GM12878 (cell line): ENCODE results near the gene GPR18. TPM values are rescaled to one million over a fixed set of nuclear protein-coding genes. Genes with fewer than 3 reads are reported as not detected.
A peak's percentile ranks its signal among the peaks of the same experiment; 100 is the strongest.

Experiments used
- BACH1 ChIP-seq: fragments of 450-650 bp; IDR thresholded peaks from 2 replicates; pipeline ENCODE4 v1.6.1; 2017; ENCODE audit warnings: mild to moderate bottlenecking, borderline replicate concordance
- ETV6 ChIP-seq, 2 experiments: fragments of 450-650 bp in 1 of 2; IDR thresholded peaks in 1 of 2; conservative IDR thresholded peaks in 1 of 2; 2 replicates each; pipeline ENCODE4 v1.6.1; 2014; ENCODE audit warnings: antibody characterized with exemption in 1 of 2, borderline replicate concordance in 1 of 2, low read depth in 1 of 2, mild to moderate bottlenecking in 1 of 2, moderate library complexity in 1 of 2
- EZH2 ChIP-seq: IDR thresholded peaks from 2 replicates; pipeline ENCODE4 v1.6.1; 2012; ENCODE audit warnings: low read depth, mild to moderate bottlenecking, control low read depth, inconsistent platforms, low read length, borderline replicate concordance; ENCODE audit not compliant: control insufficient read depth
- IKZF2 ChIP-seq, 2 experiments: fragments of 450-650 bp; IDR thresholded peaks; 2 replicates each; pipeline ENCODE4 v1.6.1; 2017; ENCODE audit warnings: mild to moderate bottlenecking in 2 of 2, moderate library complexity in 2 of 2
- MYB ChIP-seq: fragments of 150-350 bp; IDR thresholded peaks from 2 replicates; pipeline ENCODE4 v1.6.1; 2014; ENCODE audit warnings: mild to moderate bottlenecking, low read depth, low read length, borderline replicate concordance
- NFIC ChIP-seq: IDR thresholded peaks from 2 replicates; pipeline ENCODE4 v1.6.1; 2012; ENCODE audit warnings: low read depth, mild to moderate bottlenecking, inconsistent platforms, low read length, moderate library complexity
- POLR2A ChIP-seq: IDR thresholded peaks from 2 replicates; pipeline ENCODE4 v1.6.1; 2011; ENCODE audit warnings: low read depth, mild to moderate bottlenecking, low read length
- RAD21 ChIP-seq: IDR thresholded peaks from 2 replicates; pipeline ENCODE4 v1.6.1; 2011; ENCODE audit warnings: mild to moderate bottlenecking, low read depth, low read length, moderate library complexity; ENCODE audit not compliant: insufficient read depth
- SP1 ChIP-seq: IDR thresholded peaks from one replicate; pipeline ENCODE4 v1.6.1; 2011; ENCODE audit warnings: low read depth, low read length
- SPI1 ChIP-seq: IDR thresholded peaks from 2 replicates; pipeline ENCODE4 v1.6.1; 2011; ENCODE audit warnings: low read depth, mild to moderate bottlenecking, low read length, moderate library complexity, borderline replicate concordance; ENCODE audit not compliant: insufficient read depth
- SREBF1 ChIP-seq: IDR thresholded peaks from 2 replicates; pipeline ENCODE4 v1.6.1; 2012; ENCODE audit warnings: mild to moderate bottlenecking, low read length
- STAT3 ChIP-seq: IDR thresholded peaks from 2 replicates; pipeline ENCODE4 v1.6.1; 2011; ENCODE audit warnings: low read depth, low read length, improper control_type of control experiment
- ZBED1 ChIP-seq: IDR thresholded peaks from 2 replicates; pipeline ENCODE4 v1.6.1; 2016; ENCODE audit warnings: borderline replicate concordance
- ZNF384 ChIP-seq: IDR thresholded peaks from 2 replicates; pipeline ENCODE4 v1.6.1; 2012; ENCODE audit warnings: low read depth, mild to moderate bottlenecking, low read length, improper control_type of control experiment, borderline replicate concordance
- polyA plus RNA-seq, 11 experiments: library from polyadenylated mRNA; depleted of rRNA in 4 of 11; unstranded in 6 of 11; stranded (reverse) in 5 of 11; fragments of >200 nt; fragmentation: Nextera tagmentation in 4 of 11; fragmentation: Illumina TruSeq in 1 of 11; extraction: Ambion mirVana in 4 of 11; extraction: Trizol in 1 of 11; gene quantifications; 1 replicate in 1 of 11; 2 replicates in 10 of 11; pipeline versions ENCODE4 v1.2.1 to v1.2.3, GENCODE V29; 2011 to 2016; ENCODE audit warnings: inconsistent platforms in 2 of 11, missing spikeins in 2 of 11, low read depth in 1 of 11
- total RNA-seq, 4 experiments: library from RNA; depleted of rRNA in 3 of 4; stranded (reverse); fragments of >200 nt in 3 of 4; fragmentation: Illumina TruSeq in 1 of 4; extraction: Trizol in 1 of 4; gene quantifications; 2 replicates each; pipeline versions ENCODE4 v1.2.1 to v1.2.3, GENCODE V29; 2013 to 2021
- TF ChIP-seq, protein P1 (sequence below): fragments of 150-350 bp; IDR thresholded peaks from 2 replicates; pipeline ENCODE4 v1.6.1; 2014; ENCODE audit warnings: mild to moderate bottlenecking, low read depth, low read length
- TF ChIP-seq, protein P2 (sequence below): fragments of 450-650 bp; IDR thresholded peaks from 2 replicates; pipeline ENCODE4 v1.6.1; 2017; ENCODE audit warnings: mild to moderate bottlenecking, low read depth, inconsistent platforms; ENCODE audit not compliant: poor library complexity, severe bottlenecking
- TF ChIP-seq, protein P3 (sequence below): IDR thresholded peaks from 2 replicates; pipeline ENCODE4 v1.6.1; 2012; ENCODE audit warnings: mild to moderate bottlenecking, low read depth, low read length
- TF ChIP-seq, protein P4 (sequence below): IDR thresholded peaks from 2 replicates; pipeline ENCODE4 v1.6.1; 2011; ENCODE audit warnings: low read depth, low read length, improper control_type of control experiment, borderline replicate concordance

Gene GPR18
- total and polyA plus RNA-seq, 10 of the 15 experiments (the other 5 are each of a cell fraction or from before 2014, with no cell fraction given) = 3.3 to 12.9 (median 5.2) TPM

DNA sequence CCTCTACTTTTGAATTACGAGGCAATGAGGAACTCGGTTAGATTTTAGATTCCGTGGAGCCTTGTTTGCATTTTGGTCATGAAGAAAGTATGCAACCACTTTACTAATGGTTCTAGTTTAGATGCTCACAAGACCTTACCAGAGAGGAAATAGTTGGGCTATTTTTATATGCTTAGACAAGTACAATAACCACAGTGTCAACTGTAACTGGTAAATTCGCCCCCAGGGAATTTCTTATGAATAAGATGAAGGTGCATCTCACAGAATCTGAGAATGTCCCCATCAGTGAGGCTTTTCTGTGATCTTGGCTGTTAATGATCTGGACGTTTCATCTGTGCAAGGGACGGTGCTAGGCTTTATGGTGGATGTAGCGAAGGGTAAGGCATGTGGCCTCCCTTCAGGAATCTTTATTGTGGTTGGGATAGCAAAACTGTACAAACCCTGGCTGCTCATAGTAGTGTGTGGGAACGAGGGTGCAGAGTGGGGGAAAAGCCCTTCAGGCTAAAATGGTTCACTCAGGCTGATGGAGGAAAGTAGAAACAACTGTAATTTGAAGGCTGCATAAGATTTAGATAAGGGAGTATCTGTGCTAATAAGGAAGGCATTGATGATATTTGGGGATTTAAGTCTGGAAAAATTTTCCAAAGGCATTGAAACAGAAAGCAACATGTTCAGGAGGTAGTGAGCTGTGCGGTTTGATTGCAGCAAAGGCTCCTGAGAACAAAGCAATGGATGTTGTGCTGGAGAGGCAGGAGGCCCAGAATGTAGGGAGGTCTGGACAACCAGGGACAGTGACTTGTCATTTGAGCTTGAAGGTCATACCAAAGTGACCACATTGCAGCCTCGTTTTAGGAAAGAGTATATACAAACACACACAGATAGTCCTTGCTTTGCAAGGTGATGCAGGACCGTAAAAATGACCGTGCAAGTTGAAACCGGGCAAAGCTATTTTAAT lies 29.2 kb downstream of the GPR18 start (continued):
- TF ChIP-seq STAT3 = peak; percentile 87; the same call in 1 of the 2 replicates
- TF ChIP-seq MYB = peak; percentile 87; the same call in 1 of the 2 replicates
- no peak for TF ChIP-seq EZH2
- TF ChIP-seq NFIC = peak; percentile 99
- no peak for TF ChIP-seq POLR2A
- TF ChIP-seq, protein P1, sequence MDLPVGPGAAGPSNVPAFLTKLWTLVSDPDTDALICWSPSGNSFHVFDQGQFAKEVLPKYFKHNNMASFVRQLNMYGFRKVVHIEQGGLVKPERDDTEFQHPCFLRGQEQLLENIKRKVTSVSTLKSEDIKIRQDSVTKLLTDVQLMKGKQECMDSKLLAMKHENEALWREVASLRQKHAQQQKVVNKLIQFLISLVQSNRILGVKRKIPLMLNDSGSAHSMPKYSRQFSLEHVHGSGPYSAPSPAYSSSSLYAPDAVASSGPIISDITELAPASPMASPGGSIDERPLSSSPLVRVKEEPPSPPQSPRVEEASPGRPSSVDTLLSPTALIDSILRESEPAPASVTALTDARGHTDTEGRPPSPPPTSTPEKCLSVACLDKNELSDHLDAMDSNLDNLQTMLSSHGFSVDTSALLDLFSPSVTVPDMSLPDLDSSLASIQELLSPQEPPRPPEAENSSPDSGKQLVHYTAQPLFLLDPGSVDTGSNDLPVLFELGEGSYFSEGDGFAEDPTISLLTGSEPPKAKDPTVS = no peak
- TF ChIP-seq, protein P2, sequence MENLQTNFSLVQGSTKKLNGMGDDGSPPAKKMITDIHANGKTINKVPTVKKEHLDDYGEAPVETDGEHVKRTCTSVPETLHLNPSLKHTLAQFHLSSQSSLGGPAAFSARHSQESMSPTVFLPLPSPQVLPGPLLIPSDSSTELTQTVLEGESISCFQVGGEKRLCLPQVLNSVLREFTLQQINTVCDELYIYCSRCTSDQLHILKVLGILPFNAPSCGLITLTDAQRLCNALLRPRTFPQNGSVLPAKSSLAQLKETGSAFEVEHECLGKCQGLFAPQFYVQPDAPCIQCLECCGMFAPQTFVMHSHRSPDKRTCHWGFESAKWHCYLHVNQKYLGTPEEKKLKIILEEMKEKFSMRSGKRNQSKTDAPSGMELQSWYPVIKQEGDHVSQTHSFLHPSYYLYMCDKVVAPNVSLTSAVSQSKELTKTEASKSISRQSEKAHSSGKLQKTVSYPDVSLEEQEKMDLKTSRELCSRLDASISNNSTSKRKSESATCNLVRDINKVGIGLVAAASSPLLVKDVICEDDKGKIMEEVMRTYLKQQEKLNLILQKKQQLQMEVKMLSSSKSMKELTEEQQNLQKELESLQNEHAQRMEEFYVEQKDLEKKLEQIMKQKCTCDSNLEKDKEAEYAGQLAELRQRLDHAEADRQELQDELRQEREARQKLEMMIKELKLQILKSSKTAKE = peak; percentile 96
- peak; percentile 65; the same call in 1 of the 2 replicates for TF ChIP-seq SPI1
- TF ChIP-seq IKZF2 (IDR thresholded peaks at IDR 0.05) = peak; percentile 90 to 92
- TF ChIP-seq, protein P3, sequence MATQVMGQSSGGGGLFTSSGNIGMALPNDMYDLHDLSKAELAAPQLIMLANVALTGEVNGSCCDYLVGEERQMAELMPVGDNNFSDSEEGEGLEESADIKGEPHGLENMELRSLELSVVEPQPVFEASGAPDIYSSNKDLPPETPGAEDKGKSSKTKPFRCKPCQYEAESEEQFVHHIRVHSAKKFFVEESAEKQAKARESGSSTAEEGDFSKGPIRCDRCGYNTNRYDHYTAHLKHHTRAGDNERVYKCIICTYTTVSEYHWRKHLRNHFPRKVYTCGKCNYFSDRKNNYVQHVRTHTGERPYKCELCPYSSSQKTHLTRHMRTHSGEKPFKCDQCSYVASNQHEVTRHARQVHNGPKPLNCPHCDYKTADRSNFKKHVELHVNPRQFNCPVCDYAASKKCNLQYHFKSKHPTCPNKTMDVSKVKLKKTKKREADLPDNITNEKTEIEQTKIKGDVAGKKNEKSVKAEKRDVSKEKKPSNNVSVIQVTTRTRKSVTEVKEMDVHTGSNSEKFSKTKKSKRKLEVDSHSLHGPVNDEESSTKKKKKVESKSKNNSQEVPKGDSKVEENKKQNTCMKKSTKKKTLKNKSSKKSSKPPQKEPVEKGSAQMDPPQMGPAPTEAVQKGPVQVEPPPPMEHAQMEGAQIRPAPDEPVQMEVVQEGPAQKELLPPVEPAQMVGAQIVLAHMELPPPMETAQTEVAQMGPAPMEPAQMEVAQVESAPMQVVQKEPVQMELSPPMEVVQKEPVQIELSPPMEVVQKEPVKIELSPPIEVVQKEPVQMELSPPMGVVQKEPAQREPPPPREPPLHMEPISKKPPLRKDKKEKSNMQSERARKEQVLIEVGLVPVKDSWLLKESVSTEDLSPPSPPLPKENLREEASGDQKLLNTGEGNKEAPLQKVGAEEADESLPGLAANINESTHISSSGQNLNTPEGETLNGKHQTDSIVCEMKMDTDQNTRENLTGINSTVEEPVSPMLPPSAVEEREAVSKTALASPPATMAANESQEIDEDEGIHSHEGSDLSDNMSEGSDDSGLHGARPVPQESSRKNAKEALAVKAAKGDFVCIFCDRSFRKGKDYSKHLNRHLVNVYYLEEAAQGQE = 0 out of 2 replicates have a peak, but pooled peaks have one; percentile 7
- TF ChIP-seq BACH1 = peak; percentile 63; the same call in 1 of the 2 replicates
- peak; percentile 62 for TF ChIP-seq SP1
- TF ChIP-seq ZBED1 = peak; percentile 94
- 0 out of 2 replicates have a peak, but pooled peaks have one; percentile 23 for TF ChIP-seq RAD21
- TF ChIP-seq ETV6 (conservative IDR thresholded peaks at IDR 0.05 in 1 of 2, IDR thresholded peaks at IDR 0.05 in 1 of 2; ENCODE audit: borderline replicate concordance in 1 of 2, low read depth in 1 of 2) = peak in 1 of 2 experiments; percentile 67; a peak in 1 of 4 replicates
- peak; percentile 71; the same call in 1 of the 2 replicates for TF ChIP-seq SREBF1
- TF ChIP-seq ZNF384 = peak; percentile 32; the same call in 1 of the 2 replicates
- TF ChIP-seq, protein P4, sequence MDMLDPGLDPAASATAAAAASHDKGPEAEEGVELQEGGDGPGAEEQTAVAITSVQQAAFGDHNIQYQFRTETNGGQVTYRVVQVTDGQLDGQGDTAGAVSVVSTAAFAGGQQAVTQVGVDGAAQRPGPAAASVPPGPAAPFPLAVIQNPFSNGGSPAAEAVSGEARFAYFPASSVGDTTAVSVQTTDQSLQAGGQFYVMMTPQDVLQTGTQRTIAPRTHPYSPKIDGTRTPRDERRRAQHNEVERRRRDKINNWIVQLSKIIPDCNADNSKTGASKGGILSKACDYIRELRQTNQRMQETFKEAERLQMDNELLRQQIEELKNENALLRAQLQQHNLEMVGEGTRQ = no peak
